Body of pancreas (tissue), 4 donors: ENCODE results near the gene RGS13. TPM values are rescaled to one million over a fixed set of nuclear protein-coding genes. Genes with fewer than 3 reads are reported as not detected.

ENCODE experiments used
- ATAC-seq: fragments of 150-250 bp; one replicate; pipeline ENCODE4 v1.9.1; 2016
- DNase-seq, 4 donors: peaks; one replicate each; pipeline ENCODE4 v3.0.0-alpha.2; 2019
- H3K27ac ChIP-seq, 4 donors: fragments of 200-600 bp; sonication (generic); 1 replicate in 3 of 4; 2 replicates in 1 of 4; pipeline versions ENCODE4 v1.5.1 to v1.6.1; 2016 to 2019; ENCODE audit warnings: mild to moderate bottlenecking in 1 of 4, mixed read lengths in 1 of 4, moderate library complexity in 1 of 4
- H3K27me3 ChIP-seq, 2 donors: fragments of 200-600 bp; sonication (generic); one replicate each; pipeline ENCODE4 v1.6.0; 2016; ENCODE audit warnings: mild to moderate bottlenecking in 1 of 2
- H3K36me3 ChIP-seq, 2 donors: fragments of 200-600 bp; sonication (generic); replicated peaks in 1 of 2; 2 replicates each; pipeline ENCODE4 v1.5.1; 2016; ENCODE audit warnings: low read depth in 2 of 2; ENCODE audit not compliant: insufficient read depth in 1 of 2
- H3K4me1 ChIP-seq: fragments of 200-600 bp; sonication (generic); one replicate; pipeline ENCODE4 v1.6.0; 2016
- H3K4me3 ChIP-seq, 2 donors: fragments of 200-600 bp; sonication (generic); 1 replicate in 1 of 2; 2 replicates in 1 of 2; pipeline ENCODE4 v1.5.1; 2016 to 2019
- H3K9me3 ChIP-seq, 3 donors: fragments of 200-600 bp; sonication (generic); 1 replicate in 2 of 3; 2 replicates in 1 of 3; pipeline ENCODE4 v1.5.1; 2016
- CTCF ChIP-seq, 7 experiments: fragments of 450-650 bp in 4 of 7; fragments of 200-600 bp in 3 of 7; sonication (generic) in 3 of 7; IDR thresholded peaks; one replicate each; pipeline ENCODE4 v1.5.1; 2016 to 2019; ENCODE audit warnings: antibody characterized with exemption in 7 of 7
- POLR2A ChIP-seq, 3 donors: fragments of 450-650 bp; IDR thresholded peaks; one replicate each; pipeline ENCODE4 v1.6.1; 2016; ENCODE audit warnings: antibody characterized with exemption in 3 of 3, mild to moderate bottlenecking in 2 of 3
- WGBS, 2 donors: methylation state at CpG; one replicate each; pipeline ENCODE4 v1.1.5; 2017; 5-methylcytosine and 5-hydroxymethylcytosine counted together
- intact Hi-C: fragments of 100-400 bp; cut with DNase I; formaldehyde crosslinking; loops from one replicate; pipeline ENCODE4 v1.15.1; 2023
- total RNA-seq, 2 donors: library from RNA; depleted of rRNA; stranded (reverse); fragments of >200 nt; gene quantifications; one replicate each; pipeline ENCODE4 v1.1.0, GENCODE V29; 2016

Gene RGS13
- total RNA-seq, 2 donors from 2014 or later: 4.9 TPM; not detected in 1

GRCh38 chr1:192615055-192615454 is 20.9 kb upstream of the RGS13 start:
- 97 to 100% methylated on average over 1 of the region's 1 CpG for WGBS, 2 donors
- no peak for TF ChIP-seq CTCF (IDR thresholded peaks at IDR 0.05)
- TF ChIP-seq POLR2A (IDR thresholded peaks at IDR 0.05): no peak
- no peaks in the 10 kb centered on the region for H3K4me1 ChIP-seq
- no peak overlapping the region for H3K4me3 ChIP-seq
- no peaks in the 10 kb centered on the region for H3K27me3 ChIP-seq
- ATAC-seq: no peak
- intact Hi-C loops: no loop called here
- no peaks in the 10 kb centered on the region for H3K36me3 ChIP-seq
- no peak for DNase-seq
- H3K9me3 ChIP-seq: no peaks in the 10 kb centered on the region
- no peak overlapping the region for H3K27ac ChIP-seq

GRCh38 chr1:192620071-192620635 is 15.8 kb upstream of the RGS13 start:
- no peak overlapping the region for H3K4me3 ChIP-seq
- no peaks in the 10 kb centered on the region for H3K36me3 ChIP-seq
- intact Hi-C loops: no loop called here
- no peak for DNase-seq
- no peaks in the 10 kb centered on the region for H3K27me3 ChIP-seq
- H3K27ac ChIP-seq: no peak overlapping the region
- no peaks in the 10 kb centered on the region for H3K9me3 ChIP-seq
- ATAC-seq: no peak
- TF ChIP-seq POLR2A (IDR thresholded peaks at IDR 0.05): no peak
- TF ChIP-seq CTCF (IDR thresholded peaks at IDR 0.05): no peak
- no peaks in the 10 kb centered on the region for H3K4me1 ChIP-seq

GRCh38 chr1:192626366-192627179 is 9.4 kb upstream of the RGS13 start:
- ATAC-seq (no peak), DNase-seq (no peak)
- H3K36me3 ChIP-seq: no peaks in the 10 kb centered on the region
- no peak overlapping the region for H3K4me3 ChIP-seq
- intact Hi-C loops: no loop called here
- 37 to 40% methylated on average over 3 of the region's 3 CpGs for WGBS, 2 donors
- H3K9me3 ChIP-seq: no peaks in the 10 kb centered on the region
- H3K27me3 ChIP-seq: no peaks in the 10 kb centered on the region
- H3K4me1 ChIP-seq: peaks cover 12% of the 10 kb centered on the region
- no peak for TF ChIP-seq POLR2A (IDR thresholded peaks at IDR 0.05)
- TF ChIP-seq CTCF (IDR thresholded peaks at IDR 0.05): no peak
- no peak overlapping the region for H3K27ac ChIP-seq

GRCh38 chr1:192627901-192628300 is 8.0 kb upstream of the RGS13 start:
- TF ChIP-seq POLR2A (IDR thresholded peaks at IDR 0.05) (no peak), CTCF (IDR thresholded peaks at IDR 0.05) (no peak)
- Histone ChIP-seq H3K27ac (no peak overlapping the region), H3K27me3 (no peaks in the 10 kb centered on the region), H3K4me1 (peaks cover 12% of the 10 kb centered on the region), H3K36me3 (no peaks in the 10 kb centered on the region), H3K4me3 (no peak overlapping the region), H3K9me3 (no peaks in the 10 kb centered on the region)
- 88 to 95% methylated on average over 5 of the region's 5 CpGs for WGBS, 2 donors
- intact Hi-C loops: no loop called here
- DNase-seq (no peak), ATAC-seq (no peak)
